HepG2 (cell line): Measurements from ENCODE around the gene ICAM5. TPM values are rescaled to one million over a fixed set of nuclear protein-coding genes. Genes with fewer than 3 reads are reported as not detected.
A peak's percentile ranks its signal among the peaks of the same experiment; 100 is the strongest.

Experiments used
- AHDC1 ChIP-seq: sonication (generic); formaldehyde crosslinking; IDR thresholded peaks from 2 replicates; pipeline ENCODE4 v1.5.1; 2020; ENCODE audit warnings: mild to moderate bottlenecking, missing genetic modification reagents, borderline replicate concordance
- BCL6 ChIP-seq: IDR thresholded peaks from 2 replicates; pipeline ENCODE4 v1.6.1; 2016; ENCODE audit warnings: missing genetic modification reagents, missing compliant biosample characterization
- FOXA3 ChIP-seq: IDR thresholded peaks from 2 replicates; pipeline ENCODE4 v1.6.1; 2016; ENCODE audit warnings: missing genetic modification reagents, missing compliant biosample characterization
- FOXM1 ChIP-seq: sonication (generic); formaldehyde crosslinking; IDR thresholded peaks from 2 replicates; pipeline ENCODE4 v1.5.0; 2020; ENCODE audit warnings: missing genetic modification reagents
- HCFC1 ChIP-seq: fragments of 150-350 bp; IDR thresholded peaks from 2 replicates; pipeline ENCODE4 v1.6.1; 2014; ENCODE audit warnings: low read depth, low read length
- IKZF5 ChIP-seq: IDR thresholded peaks from 2 replicates; pipeline ENCODE4 v1.6.1; 2018; ENCODE audit warnings: missing genetic modification reagents, mild to moderate bottlenecking, missing compliant biosample characterization
- ISL2 ChIP-seq: sonication (generic); formaldehyde crosslinking; IDR thresholded peaks from 2 replicates; pipeline ENCODE4 v1.5.0; 2020; ENCODE audit warnings: missing genetic modification reagents
- KDM3A ChIP-seq: IDR thresholded peaks from 2 replicates; pipeline ENCODE4 v1.6.1; 2018; ENCODE audit warnings: low read depth, missing compliant biosample characterization
- NFIC ChIP-seq: IDR thresholded peaks from 2 replicates; pipeline ENCODE4 v1.6.1; 2012; ENCODE audit warnings: mild to moderate bottlenecking, low read length, inconsistent platforms
- NR2F6 ChIP-seq, 2 experiments: IDR thresholded peaks; 2 replicates each; pipeline ENCODE4 v1.6.1; 2016; ENCODE audit warnings: antibody characterized with exemption in 1 of 2, mild to moderate bottlenecking in 1 of 2
- PBX3 ChIP-seq: sonication (generic); formaldehyde crosslinking; IDR thresholded peaks from 2 replicates; pipeline ENCODE4 v1.8.1; 2023; ENCODE audit warnings: missing genetic modification reagents, inconsistent platforms, borderline replicate concordance
- SRSF4 ChIP-seq: fragments of 200-400 bp; formaldehyde crosslinking; IDR thresholded peaks from one replicate; pipeline ENCODE4 v1.6.1; 2018; ENCODE audit warnings: mild to moderate bottlenecking, low read depth, low read length, moderate library complexity; ENCODE audit not compliant: poor library complexity, severe bottlenecking
- TARDBP ChIP-seq: sonication (generic); formaldehyde crosslinking; IDR thresholded peaks from 2 replicates; pipeline ENCODE4 v1.8.0; 2022; ENCODE audit warnings: mild to moderate bottlenecking, missing genetic modification reagents
- U2AF1 ChIP-seq: fragments of 200-400 bp; formaldehyde crosslinking; optimal IDR thresholded peaks from 2 replicates; pipeline ENCODE3; 2017; ENCODE audit warnings: mild to moderate bottlenecking, low read depth, low read length
- ZFP82 ChIP-seq: sonication (generic); formaldehyde crosslinking; IDR thresholded peaks from 2 replicates; pipeline ENCODE4 v1.5.1; 2020; ENCODE audit warnings: mild to moderate bottlenecking, missing genetic modification reagents, borderline replicate concordance
- ZNF20 ChIP-seq: sonication (generic); formaldehyde crosslinking; IDR thresholded peaks from 2 replicates; pipeline ENCODE4 v1.4.0; 2020; ENCODE audit warnings: mild to moderate bottlenecking, moderate library complexity, missing genetic modification reagents
- ZNF562 ChIP-seq: sonication (generic); formaldehyde crosslinking; IDR thresholded peaks from 2 replicates; pipeline ENCODE4 v1.8.0; 2022; ENCODE audit warnings: missing genetic modification reagents, borderline replicate concordance
- ZNF614 ChIP-seq: IDR thresholded peaks from 2 replicates; pipeline ENCODE4 v1.6.1; 2018; ENCODE audit warnings: missing biosample characterization, missing genetic modification reagents, inconsistent platforms, borderline replicate concordance
- ZNF761 ChIP-seq: sonication (generic); formaldehyde crosslinking; conservative IDR thresholded peaks from 2 replicates; pipeline ENCODE4 v1.4.0; 2020; ENCODE audit warnings: mild to moderate bottlenecking, missing genetic modification reagents
- ZNF781 ChIP-seq: sonication (generic); formaldehyde crosslinking; IDR thresholded peaks from 2 replicates; pipeline ENCODE4 v1.5.1; 2020; ENCODE audit warnings: borderline replicate concordance, mild to moderate bottlenecking, missing genetic modification reagents; ENCODE audit errors: not compliant biosample characterization
- polyA plus RNA-seq, 8 experiments: library from polyadenylated mRNA; depleted of rRNA in 3 of 8; stranded (reverse) in 7 of 8; unstranded in 1 of 8; fragments of >200 nt; fragmentation: Illumina TruSeq in 4 of 8; extraction: Trizol in 4 of 8; gene quantifications; 2 replicates each; pipeline versions ENCODE4 v1.2.1 to v1.2.3, GENCODE V29; 2011 to 2016; ENCODE audit warnings: low read depth in 4 of 8, missing spikeins in 1 of 8, mixed read lengths in 1 of 8; ENCODE audit not compliant: insufficient read depth in 1 of 8
- total RNA-seq, 5 experiments: library from RNA; depleted of rRNA; stranded (reverse); fragments of >200 nt; fragmentation: Illumina TruSeq; extraction: Trizol; gene quantifications; 2 replicates each; pipeline ENCODE4 v1.2.3, GENCODE V29; 2016; ENCODE audit warnings: low read depth in 1 of 5

Gene ICAM5
- total and polyA plus RNA-seq, 2 of the 13 experiments (the other 11 are each of a cell fraction or from before 2014, with no cell fraction given), result 0.46 to 1.6 TPM

- TF ChIP-seq HCFC1 (no peak), ZNF20 (no peak), ZNF614 (CRISPR knock-in tag) (no peak), SRSF4 (no peak), KDM3A (CRISPR knock-in tag) (peak; percentile 34; the same call in 1 of the 2 replicates), ZNF562 (CRISPR knock-in tag) (no peak), NR2F6 (IDR thresholded peaks at IDR 0.05) (peak; percentile 7; the same call in 1 of the 2 replicates), NR2F6 (CRISPR knock-in tag; IDR thresholded peaks at IDR 0.05) (peak; percentile 34; the same call in 1 of the 2 replicates), NFIC (no peak), ZNF781 (no peak), PBX3 (CRISPR knock-in tag) (peak; percentile 55; the same call in 1 of the 2 replicates), U2AF1 (peak; percentile 39), ZNF761 (no peak), AHDC1 (CRISPR knock-in tag) (no peak; the same call in 1 of the 2 replicates), FOXA3 (CRISPR knock-in tag) (no peak), ISL2 (peak; percentile 31), ZFP82 (CRISPR knock-in tag) (peak; percentile 78; the same call in 1 of the 2 replicates), FOXM1 (no peak), TARDBP (CRISPR knock-in tag) (0 out of 2 replicates have a peak, but pooled peaks have one; percentile 27), BCL6 (0 out of 2 replicates have a peak, but pooled peaks have one; percentile 12), IKZF5 (CRISPR knock-in tag) (peak; percentile 24; the same call in 1 of the 2 replicates)
Observed at GRCh38 chr19:10286803-10287737, 2.7 kb upstream of the ICAM5 start, which contains the start of gene ICAM4 (continued).
